Stimulated activated CD4-positive, alpha-beta T cell treated with anti-CD3 and anti-CD28 coated beads, Interleukin-4, amount 100 ng/mL, for 48 hours (primary cell): ENCODE measurements around the gene SLC8A3.

Experiments
- DNase-seq, 2 donors: peaks; one replicate each; pipeline ENCODE4 v3.0.0-alpha.2; 2020; ENCODE audit warnings: low read depth in 2 of 2

SLC8A3 gene

DNA sequence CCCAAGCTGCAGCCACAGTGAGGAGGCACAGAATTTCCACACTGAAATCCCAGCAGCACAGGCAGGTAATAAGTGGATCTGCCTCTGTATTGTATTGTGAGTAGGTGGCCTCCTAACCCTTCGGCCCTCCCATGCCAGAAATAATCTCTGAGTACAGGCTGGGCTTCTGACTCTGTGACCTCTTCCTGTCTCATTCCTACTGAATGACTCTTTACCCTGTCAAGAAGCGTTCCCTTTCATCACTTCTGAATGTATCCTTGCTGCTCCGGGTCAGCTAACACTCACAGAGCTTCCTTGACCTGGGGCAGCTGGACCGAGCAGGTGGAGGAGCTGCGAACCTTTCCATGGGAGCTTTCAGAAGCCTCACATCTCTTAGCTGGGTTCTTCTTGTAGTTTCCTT is 119.6 kb downstream of the SLC8A3 start:
- DNase-seq: no peak

GRCh38 chr14:70067810-70068209 is 120.9 kb downstream of the SLC8A3 start:
- no peak for DNase-seq

DNA sequence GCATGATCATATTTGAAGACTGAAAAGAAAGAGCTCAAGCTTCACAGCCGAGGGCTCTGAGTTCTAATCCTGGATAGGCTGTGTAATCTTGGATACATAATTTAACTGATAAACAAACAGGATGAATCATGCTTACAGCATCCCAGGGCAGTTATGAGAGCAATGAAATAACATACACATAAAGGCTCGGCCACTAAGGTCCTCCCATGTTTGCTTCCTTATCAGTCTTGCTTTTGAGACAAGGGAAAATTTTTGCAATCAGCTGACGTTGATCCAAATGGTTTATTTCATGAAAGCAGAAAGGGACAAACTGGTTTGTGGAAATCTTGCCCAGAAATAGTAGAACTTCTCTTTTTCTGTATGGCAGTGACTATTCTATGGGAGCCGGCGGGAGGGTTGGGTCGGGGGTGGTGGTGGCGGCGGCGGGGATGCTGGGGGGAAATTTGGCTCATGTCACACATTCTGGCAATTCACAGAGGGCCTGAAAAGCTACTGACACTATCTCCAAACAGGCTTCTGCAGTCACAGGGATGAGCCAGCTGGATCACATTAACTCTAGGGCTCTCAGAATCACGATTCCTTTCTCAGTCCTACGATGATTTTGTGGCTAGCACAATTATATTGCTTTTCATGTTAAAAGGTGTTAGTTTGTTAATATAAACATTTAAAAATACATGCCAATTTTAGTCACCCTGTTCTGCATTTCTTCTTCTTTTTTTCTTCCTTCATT is 124.5 kb downstream of the SLC8A3 start:
- DNase-seq: no peak

DNA sequence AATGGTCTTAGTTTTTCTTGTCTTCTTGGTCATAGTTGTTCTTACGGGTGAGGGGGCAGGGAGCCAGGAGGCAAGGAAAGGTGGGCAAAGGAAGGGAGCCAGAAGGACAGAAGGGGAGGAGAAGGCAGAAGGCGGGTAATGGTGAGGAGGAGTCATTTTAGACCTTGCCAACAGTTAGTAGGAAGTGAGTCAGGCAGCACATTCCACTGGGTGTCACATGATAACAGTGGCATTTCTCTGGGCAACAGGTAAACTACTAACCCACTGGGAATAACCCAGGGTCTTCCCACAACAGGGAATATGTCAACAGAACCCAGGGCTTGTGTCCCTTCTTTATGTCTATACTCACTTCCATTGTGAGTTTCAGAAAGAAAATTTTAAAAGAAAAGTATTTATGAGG is 127.6 kb downstream of the SLC8A3 start:
- DNase-seq: no peak

- no peak for DNase-seq
Measured at GRCh38 chr14:70059545-70059944, 129.2 kb downstream of the SLC8A3 start.

DNA sequence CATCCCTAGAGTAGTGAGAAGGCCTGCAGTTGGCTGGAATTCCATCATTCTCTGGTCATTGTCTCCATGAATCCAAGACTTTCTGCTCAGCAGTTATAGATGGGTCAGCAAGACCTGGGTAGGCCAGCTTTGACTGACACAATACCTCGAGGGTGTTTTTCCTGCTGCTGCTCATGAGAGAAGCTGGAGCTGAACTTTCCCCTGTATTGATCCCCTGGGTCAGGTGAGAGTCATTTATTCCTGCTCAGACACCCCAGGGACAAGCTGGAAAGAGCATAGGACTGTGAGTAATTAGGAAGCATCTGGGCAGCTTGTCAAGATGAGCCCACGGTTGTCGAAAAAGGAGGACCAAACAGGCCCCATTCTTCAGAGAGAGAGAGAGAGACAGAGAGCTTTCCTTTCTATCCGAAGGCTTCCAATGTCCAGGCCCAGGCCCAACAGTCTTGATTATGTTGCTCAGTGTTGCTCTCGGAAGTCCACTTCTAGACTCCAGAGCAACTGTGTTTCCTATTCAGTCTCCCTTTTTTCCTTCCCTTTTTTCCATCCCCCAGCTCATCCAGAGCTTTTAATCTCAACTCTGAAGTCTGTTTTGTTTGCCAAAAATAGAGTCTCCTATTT is 131.1 kb downstream of the SLC8A3 start:
- DNase-seq: no peak

DNA sequence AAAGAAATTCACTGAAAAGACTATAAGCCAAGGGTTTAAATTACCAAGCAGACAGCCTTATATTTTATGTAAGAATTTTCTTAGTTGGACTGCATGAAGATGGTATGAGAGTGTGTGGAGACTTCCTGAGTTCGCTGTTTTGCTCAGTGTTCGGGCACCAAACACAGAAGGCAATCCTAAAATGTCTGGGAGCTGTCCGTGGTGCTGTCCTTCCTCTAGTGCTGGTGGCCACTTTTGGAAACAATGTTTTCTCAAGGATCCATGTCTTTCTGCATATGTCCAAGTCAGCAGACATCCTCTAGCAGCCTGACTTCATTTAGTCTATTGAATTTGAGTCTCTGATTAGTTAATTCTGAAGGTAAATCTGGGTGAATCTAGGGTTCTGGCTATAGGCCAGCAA is 135.8 kb downstream of the SLC8A3 start:
- DNase-seq: peak; percentile 15 to 22

DNA sequence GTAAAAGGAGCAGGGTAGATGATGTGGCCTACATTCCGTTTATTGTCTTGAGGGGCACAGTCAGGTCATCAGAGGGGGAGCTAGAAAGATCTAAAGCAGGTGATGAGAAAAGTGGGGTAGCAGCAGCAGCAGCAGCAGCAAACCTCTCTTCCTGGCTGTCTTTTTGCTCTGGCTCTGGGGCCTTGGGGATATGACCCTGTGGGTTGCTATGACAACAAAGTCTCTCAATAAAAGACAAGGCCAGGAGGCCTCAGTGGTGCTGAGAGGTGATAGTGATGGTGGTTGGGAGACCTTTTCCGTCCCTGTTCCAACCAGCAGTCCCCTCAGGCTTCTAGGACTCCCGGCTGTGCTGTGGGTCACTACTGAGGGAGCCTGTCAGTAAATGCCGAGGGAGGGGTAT is 138.6 kb downstream of the SLC8A3 start:
- no peak for DNase-seq

DNA sequence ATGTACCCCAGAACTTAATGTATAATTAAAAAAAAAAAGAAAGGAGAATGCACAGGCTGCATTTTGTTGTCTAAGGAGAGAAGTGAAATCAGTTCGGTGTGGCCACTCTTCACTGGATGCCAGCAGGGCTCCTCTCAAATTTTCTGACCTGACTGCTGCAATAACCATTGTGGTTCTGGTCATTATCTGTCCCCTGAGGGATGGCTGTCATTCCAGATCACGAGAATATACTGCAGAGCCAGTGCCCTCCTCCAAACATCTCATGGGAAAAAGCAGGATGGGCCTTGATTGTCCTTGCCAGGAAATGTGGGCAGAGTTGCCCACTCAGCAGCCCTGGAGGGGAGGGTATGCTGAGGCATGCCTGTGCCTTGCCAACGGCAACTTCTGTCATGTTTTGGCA is 139.1 kb downstream of the SLC8A3 start:
- DNase-seq: no peak

GRCh38 chr14:70048313-70048654 is 140.5 kb downstream of the SLC8A3 start:
- DNase-seq: no peak

GRCh38 chr14:70047598-70048312 is 141.0 kb downstream of the SLC8A3 start:
- no peak for DNase-seq

DNA sequence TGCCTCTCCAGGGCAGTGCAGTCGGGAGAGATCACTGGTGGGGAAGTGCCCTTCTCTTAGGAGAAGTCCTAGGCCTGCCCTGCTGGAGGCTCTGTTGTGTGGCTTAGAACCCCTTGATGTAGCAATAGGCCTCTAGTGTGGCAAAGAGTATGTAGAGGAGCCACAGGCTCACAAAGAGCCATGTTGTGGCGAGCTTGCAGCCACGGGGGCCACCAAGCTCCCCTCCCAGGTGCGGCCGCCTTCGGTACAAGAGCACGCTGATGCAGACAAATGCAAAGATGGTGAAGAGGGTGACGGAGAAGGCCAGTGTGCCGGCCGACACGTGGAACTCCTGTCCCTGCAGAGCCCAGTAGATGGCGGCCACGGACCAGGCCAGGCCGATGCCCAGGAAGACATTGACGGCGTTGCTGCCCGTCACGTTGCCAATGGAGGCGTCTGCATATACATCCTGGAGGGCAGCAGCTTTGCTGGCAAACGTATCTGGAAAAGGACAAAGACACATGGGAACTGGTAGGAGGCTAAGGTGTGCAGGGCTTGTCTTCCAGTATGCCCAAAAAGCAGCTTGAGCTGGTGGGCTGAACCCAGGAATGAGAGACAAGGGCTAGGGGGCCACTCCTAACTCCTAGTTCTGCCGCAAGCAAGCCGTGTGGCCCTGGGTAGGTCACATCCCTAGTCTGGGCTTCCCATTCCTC is 142.8 kb downstream of the SLC8A3 start:
- peak; percentile 2 to 4 for DNase-seq

DNA sequence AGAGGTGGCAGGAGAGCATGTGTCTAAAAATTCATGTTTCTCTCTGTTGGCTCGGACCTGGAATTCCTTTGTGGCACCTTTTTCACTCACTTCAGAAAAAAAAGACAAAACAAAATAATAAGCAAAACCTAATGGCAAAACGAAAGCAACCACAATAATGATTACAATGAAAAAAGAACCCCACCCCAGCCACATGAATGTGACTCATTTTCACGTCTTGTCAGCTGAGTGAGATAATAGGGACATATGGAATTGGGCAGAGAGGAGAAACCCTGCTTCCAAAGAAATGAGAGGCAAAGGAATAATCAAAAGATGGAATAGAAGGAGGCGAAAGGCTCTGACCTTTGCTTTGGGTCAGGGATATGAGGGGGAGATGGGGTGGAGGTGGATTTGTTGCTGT is 143.4 kb downstream of the SLC8A3 start:
- DNase-seq: no peak

- no peak for DNase-seq
Measured at GRCh38 chr14:70043001-70043400, 145.8 kb downstream of the SLC8A3 start.

GRCh38 chr14:70036665-70037064 is 152.1 kb downstream of the SLC8A3 start:
- DNase-seq: no peak

GRCh38 chr14:70034257-70034656 is 154.5 kb downstream of the SLC8A3 start:
- no peak for DNase-seq

DNA sequence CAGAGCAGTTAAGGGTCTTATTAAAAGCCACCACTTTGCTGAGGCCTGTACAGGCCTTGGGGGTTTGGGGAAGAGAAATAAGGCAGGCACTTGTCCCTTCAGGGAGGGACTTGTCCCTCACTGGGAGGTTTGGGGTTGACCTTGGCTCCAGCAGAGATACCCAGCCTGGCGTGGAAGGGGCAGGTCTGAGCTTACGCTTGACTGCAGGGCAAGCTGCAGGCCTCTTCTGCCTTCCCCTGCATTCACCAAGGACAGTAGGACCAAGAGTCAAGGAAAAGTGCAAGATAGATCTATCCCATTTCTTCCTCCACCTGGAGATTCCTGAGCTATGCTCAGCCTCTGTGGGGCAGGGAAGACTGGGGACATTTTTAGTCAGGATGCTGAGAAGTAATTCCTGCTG is 155.2 kb downstream of the SLC8A3 start:
- no peak for DNase-seq

GRCh38 chr14:70033116-70033515 is 155.6 kb downstream of the SLC8A3 start:
- DNase-seq: no peak

DNA sequence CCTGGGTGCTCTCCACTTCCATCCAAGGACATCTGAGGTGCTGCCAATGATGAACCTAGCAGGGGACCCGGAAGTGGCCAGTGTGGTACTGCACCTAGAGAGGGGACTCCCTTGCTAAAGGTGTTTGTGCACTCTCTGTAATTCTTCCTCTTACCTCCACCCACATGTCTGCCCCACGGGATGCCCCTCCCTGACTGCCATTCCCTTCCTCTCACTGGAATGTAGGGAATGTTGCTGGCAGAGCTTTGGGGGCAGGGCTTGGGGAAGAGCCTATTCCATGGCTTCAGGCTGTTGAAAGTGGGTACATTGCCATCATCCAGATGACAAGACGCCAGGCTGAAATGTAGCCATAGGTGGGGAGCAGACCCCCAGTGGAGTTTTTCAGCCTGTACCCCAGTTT is 156.3 kb downstream of the SLC8A3 start:
- DNase-seq: no peak

GRCh38 chr14:70032016-70032415 is 156.7 kb downstream of the SLC8A3 start:
- no peak for DNase-seq

DNA sequence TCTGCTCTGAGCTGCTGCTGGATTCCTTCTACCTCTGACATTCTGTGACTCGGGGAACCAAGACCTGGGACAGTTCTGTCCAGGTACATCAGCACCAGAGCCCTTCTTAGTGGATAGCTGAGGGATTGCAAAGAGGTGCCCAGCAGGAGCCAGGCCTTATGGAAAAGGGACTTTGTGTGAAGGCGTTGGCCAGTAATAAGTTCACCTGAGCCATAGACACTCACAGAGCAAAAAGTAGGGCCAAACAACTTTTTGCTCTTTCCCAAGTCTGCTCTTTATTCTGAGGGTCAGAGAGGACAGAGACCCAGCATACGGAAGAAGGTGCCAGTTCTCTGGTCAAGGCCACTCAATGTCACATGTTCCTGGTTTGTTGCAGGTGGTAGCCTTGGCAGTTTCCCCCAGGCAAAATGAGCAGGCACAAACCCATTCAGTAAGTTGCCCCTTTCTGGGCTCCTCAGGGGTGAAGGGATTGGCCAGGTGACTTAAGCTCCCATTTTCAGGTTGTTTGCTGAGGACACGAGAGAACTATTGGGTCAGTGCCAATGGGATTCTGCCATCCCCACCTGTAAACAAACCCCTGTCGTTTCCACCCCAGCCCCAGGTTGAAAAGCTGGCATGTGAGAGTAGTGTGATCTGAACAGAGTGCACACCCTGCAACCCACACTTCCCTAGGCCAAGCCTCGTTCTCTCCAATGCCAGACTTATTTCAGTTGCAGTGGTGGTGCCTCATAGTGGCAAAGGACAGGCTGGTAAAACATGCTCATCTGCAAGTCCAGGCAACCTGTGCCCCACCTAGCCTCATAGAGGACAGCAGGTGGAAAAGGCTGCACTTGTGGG is 159.2 kb downstream of the SLC8A3 start:
- DNase-seq: no peak
